ENCODE data around the gene LDLRAD4. TPM values are rescaled to one million over a fixed set of nuclear protein-coding genes. Genes with fewer than 3 reads are reported as not detected.

LDLRAD4 gene
- total RNA-seq, 1 donor = 50.9 TPM

DNA sequence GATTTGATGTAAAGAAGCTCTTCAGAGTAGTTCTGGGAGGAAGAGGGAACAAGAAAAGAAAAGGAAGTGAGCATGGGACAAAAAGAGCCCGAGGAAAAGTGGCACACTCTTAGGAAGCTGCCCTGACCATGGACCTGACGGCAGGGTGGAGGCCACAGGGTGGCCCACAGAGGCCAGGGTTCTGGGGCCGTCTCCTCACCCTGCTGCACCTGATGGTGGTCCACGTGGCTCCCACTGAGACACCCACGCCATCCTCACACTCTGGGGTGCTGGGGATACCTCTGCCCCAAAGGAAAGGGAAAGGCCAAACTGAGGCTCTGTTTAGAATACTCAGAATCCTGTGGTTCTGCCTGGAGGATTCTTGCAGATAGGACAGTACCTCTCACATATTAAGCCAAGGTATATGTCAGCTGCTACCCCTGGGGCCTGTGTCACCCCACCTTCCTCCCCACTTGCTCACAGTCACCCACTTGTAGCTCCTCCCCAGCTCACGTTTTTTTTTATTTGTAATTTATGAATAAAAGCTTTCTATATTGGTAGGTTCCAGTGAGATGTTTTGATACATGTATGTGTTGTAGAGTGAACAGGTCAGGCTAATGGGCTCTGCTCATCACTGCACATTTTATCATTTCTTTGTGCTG is 171.1 kb downstream of the LDLRAD4 start:
- no peaks in the 10 kb centered on the region for H3K27me3 ChIP-seq (ENCODE audit: insufficient read depth, low read length)
- H3K9me3 ChIP-seq (ENCODE audit: low read depth, low read length) = no peaks in the 10 kb centered on the region
- H3K4me1 ChIP-seq (ENCODE audit: insufficient read depth, low read length) = no peaks in the 10 kb centered on the region
- no peak overlapping the region for H3K4me3 ChIP-seq (ENCODE audit: low read length)

DNA sequence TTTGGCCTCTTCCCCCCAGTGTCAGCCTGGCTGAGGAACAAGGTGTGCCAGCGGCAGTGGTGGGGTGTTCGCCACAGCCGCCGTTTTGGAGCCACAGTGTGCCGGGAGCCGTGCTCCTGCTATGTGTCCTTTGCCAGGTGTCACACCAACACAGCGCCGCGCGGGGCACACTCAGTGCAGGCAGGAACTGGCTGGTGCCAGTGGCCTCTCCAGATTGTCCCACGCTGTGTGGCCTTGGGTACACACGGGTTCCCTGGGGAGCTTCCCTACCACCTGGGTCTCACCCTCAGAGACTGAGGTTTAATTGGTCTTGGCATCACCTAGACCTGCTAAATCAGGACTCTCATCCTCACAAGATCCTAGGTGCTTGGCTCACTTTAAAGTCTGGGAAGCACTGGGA is 171.6 kb downstream of the LDLRAD4 start:
- H3K4me1 ChIP-seq (ENCODE audit: insufficient read depth, low read length) = no peaks in the 10 kb centered on the region
- no peak overlapping the region for H3K4me3 ChIP-seq (ENCODE audit: low read length)
- H3K27me3 ChIP-seq (ENCODE audit: insufficient read depth, low read length) = no peaks in the 10 kb centered on the region
- H3K9me3 ChIP-seq (ENCODE audit: low read depth, low read length) = no peaks in the 10 kb centered on the region

DNA sequence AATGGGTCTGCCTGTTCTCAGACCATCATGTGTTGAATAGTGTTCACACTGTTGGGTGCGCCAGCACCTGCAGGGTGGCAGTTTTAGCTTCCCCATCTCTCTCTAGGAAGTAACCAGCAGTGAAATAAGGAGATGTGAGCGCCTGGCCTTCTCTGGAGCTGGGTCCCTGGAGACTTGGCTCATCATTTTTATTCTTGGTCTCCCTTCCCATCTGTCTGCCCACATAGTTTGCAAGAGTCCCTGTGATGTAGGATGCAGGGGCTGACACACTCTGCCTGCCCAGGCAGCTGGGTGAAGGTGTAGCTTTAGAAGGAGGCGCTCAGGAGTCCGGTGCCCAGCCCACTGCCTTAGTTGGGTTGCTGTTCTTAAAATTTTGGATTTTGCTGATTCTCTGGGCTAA is 172.2 kb downstream of the LDLRAD4 start:
- Histone ChIP-seq H3K9me3 (ENCODE audit: low read depth, low read length) (no peaks in the 10 kb centered on the region), H3K4me1 (ENCODE audit: insufficient read depth, low read length) (no peaks in the 10 kb centered on the region), H3K27me3 (ENCODE audit: insufficient read depth, low read length) (no peaks in the 10 kb centered on the region), H3K4me3 (ENCODE audit: low read length) (no peak overlapping the region)

DNA sequence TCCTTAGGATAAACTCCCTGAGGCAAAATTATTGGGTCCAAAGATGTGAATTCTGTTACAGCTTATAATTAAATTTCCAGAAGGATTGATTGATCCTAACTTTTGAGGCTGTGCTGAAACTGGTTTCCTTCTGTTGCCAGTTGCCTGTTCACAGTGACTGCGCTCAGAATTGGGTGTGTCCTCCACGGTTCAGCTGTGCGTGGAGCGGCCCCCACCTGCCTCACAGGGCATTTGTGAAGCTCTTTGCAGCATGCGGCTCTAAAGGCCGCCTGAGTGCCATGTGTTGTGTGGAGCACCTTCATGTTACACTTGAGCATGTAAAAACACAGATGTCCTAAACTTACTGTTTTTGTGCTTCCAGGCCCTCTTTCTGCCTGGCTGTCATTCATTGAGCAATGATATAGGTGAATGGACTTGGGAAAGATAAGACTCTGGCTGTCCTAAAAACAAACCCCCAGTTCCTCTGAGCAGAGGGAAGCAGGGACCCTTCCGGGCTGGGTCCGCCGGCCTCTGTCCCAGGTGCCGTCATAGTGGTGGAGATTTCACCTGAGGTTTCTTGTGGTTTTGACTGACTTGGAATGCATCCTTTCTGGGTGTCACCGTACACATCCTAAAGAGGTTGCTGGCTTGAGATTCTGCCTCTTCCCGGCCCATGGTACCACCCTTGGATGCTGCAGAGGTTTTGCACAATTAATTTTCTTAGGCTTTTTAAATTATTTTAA is 173.6 kb downstream of the LDLRAD4 start:
- Histone ChIP-seq H3K4me1 (ENCODE audit: insufficient read depth, low read length) (no peaks in the 10 kb centered on the region), H3K4me3 (ENCODE audit: low read length) (no peak overlapping the region), H3K9me3 (ENCODE audit: low read depth, low read length) (no peaks in the 10 kb centered on the region), H3K27me3 (ENCODE audit: insufficient read depth, low read length) (no peaks in the 10 kb centered on the region)

DNA sequence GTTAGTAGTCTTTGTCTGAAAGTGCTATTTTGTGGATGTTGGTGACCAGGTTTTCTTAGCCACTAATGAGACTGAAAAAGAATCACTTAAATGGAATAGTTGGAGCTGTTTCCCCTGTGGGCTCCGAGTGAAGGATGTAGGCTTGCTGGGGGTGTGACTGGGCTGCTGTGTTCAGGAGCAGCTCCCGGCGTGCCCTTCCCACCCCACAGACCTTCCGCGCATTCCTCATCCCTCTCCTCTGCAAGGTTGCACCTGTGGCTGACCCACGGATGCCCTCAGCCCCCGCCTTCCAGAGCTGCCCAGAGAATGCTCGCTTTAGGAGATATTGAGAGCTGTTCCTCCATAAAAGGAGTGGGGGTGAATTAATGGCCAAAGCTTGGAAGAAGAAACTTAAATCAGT is 174.3 kb downstream of the LDLRAD4 start:
- Histone ChIP-seq H3K4me1 (ENCODE audit: insufficient read depth, low read length) (no peaks in the 10 kb centered on the region), H3K9me3 (ENCODE audit: low read depth, low read length) (no peaks in the 10 kb centered on the region), H3K4me3 (ENCODE audit: low read length) (no peak overlapping the region), H3K27me3 (ENCODE audit: insufficient read depth, low read length) (no peaks in the 10 kb centered on the region)

DNA sequence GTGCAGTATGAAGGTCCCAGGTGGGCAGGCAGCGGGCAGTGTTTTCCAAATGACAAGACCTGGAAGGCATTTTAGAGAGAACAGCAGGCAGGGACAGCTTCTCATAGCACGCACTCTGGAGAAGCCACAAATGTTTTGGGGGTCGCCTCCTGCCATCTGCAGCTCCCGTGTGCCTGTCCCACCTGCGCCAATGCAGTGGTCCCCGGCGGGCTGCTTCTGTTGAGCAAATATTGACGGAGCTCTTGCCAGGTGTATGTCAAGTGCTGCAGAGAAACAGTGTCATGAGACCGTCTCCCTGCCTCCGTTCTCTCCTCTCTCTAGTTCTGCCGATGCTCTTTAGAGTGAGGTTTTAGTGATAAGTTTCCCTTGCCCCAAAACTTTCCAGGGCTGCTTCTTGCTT is 174.8 kb downstream of the LDLRAD4 start:
- Histone ChIP-seq H3K9me3 (ENCODE audit: low read depth, low read length) (no peaks in the 10 kb centered on the region), H3K27me3 (ENCODE audit: insufficient read depth, low read length) (no peaks in the 10 kb centered on the region), H3K4me1 (ENCODE audit: insufficient read depth, low read length) (no peaks in the 10 kb centered on the region), H3K4me3 (ENCODE audit: low read length) (no peak overlapping the region)

DNA sequence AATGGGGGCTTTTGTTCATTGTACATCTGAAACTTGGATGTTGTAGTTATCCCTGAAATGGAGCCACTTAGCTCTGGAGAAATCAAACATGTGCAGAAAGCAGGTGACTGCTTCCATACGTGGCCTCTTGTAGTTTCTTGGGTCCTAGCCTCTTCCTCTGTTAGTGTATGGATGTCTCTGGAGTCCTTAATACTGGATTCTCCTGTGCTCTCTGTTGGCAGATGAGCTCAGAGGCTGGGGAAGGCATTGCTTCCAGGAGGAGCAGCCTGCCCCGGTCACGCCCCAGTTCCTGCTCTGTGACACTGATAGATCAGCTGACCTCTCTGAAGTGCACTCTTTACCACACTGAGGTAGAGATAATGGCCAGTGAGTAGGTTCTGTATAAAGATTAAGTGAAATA is 176.2 kb downstream of the LDLRAD4 start:
- no peaks in the 10 kb centered on the region for H3K4me1 ChIP-seq (ENCODE audit: insufficient read depth, low read length)
- H3K4me3 ChIP-seq (ENCODE audit: low read length) = no peak overlapping the region
- H3K27me3 ChIP-seq (ENCODE audit: insufficient read depth, low read length) = no peaks in the 10 kb centered on the region
- H3K9me3 ChIP-seq (ENCODE audit: low read depth, low read length) = no peaks in the 10 kb centered on the region

DNA sequence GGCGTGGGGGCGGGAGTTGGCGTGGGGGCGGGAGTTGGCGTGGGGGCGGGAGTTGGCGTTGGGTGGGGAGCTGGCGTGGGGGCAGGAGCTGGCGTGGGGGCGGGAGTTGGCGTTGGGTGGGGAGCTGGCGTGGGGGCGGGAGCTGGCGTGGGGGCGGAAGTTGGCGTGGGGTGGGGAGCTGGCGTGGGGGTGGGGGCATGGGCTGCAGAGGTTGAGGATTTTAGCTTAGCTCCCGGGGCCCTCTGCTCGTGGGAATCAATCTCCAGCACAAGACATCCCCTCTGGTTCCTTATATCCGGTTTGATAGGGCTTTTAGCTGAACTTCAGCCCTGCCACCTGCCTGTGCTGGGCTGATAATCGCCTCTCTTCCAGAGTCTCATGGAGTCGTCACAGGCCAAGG is 177.0 kb downstream of the LDLRAD4 start:
- Histone ChIP-seq H3K4me3 (ENCODE audit: low read length) (no peak overlapping the region), H3K9me3 (ENCODE audit: low read depth, low read length) (no peaks in the 10 kb centered on the region), H3K4me1 (ENCODE audit: insufficient read depth, low read length) (no peaks in the 10 kb centered on the region), H3K27me3 (ENCODE audit: insufficient read depth, low read length) (no peaks in the 10 kb centered on the region)

DNA sequence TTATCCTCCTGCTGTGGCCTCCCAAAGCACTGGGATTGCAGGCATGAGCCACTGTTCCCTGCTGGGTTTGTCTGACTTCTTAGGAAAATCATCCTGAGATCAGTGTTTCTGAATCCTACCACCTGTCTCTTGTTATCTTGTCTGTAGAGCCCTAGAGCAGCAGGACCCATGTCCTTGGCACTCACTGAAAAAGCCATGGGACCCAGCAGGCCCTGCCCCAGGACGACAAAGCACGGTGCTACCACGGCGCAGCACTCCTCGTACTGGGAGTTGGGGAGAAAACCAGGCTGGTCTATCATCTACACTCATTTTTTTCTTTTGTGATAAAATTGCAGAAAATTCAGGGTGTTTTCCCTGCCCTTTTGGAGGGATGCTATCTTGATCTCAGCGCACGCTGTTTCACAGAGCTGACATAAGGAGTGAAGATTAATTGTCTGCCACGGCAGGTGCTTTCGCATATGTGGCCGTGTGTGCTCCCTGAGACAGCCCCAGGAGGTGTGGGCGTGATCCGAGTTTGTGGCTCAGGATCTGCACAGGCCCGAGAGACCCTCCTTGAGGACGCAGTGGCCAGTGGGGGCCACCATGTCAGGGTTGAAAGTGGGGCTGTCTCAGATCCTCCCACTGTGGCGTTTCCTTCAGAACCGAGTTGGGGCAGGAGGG is 179.1 kb downstream of the LDLRAD4 start:
- Histone ChIP-seq H3K9me3 (ENCODE audit: low read depth, low read length) (no peaks in the 10 kb centered on the region), H3K27me3 (ENCODE audit: insufficient read depth, low read length) (no peaks in the 10 kb centered on the region), H3K4me1 (ENCODE audit: insufficient read depth, low read length) (no peaks in the 10 kb centered on the region)

DNA sequence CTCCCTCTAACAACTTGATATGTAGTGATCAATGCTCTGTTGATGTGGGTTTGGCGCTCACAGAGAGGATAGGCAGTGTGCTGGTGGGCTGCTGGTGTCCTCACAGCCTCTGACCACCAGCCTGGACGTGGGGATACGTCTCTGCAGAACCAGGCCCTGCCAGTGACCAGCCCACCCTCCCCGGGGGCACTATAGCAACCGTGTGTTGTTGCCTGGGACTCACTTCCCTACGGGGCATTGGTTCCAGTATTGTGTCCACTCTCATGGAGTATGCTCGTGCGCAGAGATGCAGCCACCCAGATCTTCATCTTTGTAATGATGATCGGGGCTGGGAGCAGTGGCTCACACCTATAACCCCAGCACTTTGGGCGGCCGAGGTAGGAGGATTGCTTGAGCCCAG is 180.1 kb downstream of the LDLRAD4 start:
- no peaks in the 10 kb centered on the region for H3K9me3 ChIP-seq (ENCODE audit: low read depth, low read length)
- no peaks in the 10 kb centered on the region for H3K27me3 ChIP-seq (ENCODE audit: insufficient read depth, low read length)
- H3K4me1 ChIP-seq (ENCODE audit: insufficient read depth, low read length) = no peaks in the 10 kb centered on the region
- no peak overlapping the region for H3K4me3 ChIP-seq (ENCODE audit: low read length)

More for the DNA sequence above, 179.1 kb downstream of the LDLRAD4 start:
- no peak overlapping the region for H3K4me3 ChIP-seq (ENCODE audit: low read length)

DNA sequence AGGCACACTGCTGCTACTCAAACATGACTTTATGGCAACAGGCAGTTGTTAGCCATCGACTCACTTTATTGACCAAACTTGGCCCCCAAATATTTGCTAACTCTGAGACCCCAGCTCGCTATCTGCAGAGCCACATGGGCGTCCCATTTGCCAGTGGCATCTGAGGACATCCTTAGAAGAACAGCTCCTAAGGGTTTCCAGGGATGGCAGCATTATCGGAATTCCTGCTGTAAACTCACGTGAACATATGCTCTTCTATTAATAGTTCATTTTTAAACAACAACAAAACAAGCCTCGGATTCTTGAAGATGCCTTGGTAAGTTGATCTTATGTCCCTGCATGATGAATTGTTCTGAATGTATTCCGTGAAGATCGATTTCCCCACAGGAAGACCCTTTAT is 181.0 kb downstream of the LDLRAD4 start:
- H3K9me3 ChIP-seq (ENCODE audit: low read depth, low read length) = no peaks in the 10 kb centered on the region
- H3K4me1 ChIP-seq (ENCODE audit: insufficient read depth, low read length) = no peaks in the 10 kb centered on the region
- no peaks in the 10 kb centered on the region for H3K27me3 ChIP-seq (ENCODE audit: insufficient read depth, low read length)
- no peak overlapping the region for H3K4me3 ChIP-seq (ENCODE audit: low read length)

DNA sequence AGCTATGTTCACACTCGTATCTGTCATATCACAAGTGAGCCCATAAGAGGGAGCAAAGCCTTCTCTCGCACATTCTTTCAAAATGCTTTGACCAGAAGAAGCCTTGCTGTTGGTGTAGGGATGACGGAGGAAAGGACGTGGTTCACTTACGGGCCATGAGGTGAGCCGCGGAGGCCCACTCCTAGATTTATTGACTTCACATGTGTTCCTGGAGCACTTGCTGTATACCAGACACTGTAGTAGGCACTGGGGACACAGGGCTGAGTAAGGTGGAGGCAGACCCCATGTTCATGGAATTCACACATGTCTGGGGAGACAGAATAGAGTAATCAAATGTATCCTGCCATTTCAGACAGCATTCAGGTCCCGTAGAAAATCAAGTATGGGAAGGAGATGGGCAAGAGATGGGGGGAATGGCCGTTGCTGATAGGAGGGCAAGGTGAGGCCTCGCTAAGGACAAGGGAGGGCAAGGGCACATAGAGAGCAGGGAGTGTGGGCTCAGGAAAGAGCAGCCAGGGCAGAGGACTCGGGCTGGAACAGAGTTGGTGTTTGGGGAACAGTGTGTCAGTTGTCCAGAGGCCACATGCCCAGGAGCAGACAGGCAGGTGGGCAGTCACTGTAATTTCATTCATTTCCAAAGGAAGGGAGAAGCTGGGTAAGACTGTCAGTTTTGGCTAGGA is 182.2 kb downstream of the LDLRAD4 start:
- Histone ChIP-seq H3K27me3 (ENCODE audit: insufficient read depth, low read length) (no peaks in the 10 kb centered on the region), H3K4me1 (ENCODE audit: insufficient read depth, low read length) (no peaks in the 10 kb centered on the region), H3K4me3 (ENCODE audit: low read length) (no peak overlapping the region), H3K9me3 (ENCODE audit: low read depth, low read length) (no peaks in the 10 kb centered on the region)

DNA sequence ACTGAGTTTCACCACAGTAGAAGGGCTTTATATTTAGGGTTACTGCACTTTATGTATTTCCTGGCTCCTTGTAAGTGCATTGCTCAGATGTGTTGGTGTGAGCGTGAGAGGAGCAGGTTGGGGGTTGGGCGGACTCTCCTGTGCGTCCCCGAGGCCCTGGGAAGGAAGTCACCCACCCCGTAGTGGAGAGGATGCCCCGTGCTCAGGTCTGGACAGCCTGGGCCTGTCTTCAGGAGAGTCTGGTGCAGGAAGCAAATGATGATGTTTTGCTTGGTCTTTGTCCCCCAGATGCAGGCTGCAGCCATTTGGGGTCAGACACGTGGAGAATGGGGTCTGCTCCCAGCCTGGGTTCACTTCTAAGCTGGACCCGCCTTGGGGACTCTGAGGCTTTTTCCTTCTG is 182.8 kb downstream of the LDLRAD4 start:
- Histone ChIP-seq H3K4me1 (ENCODE audit: insufficient read depth, low read length) (no peaks in the 10 kb centered on the region), H3K27me3 (ENCODE audit: insufficient read depth, low read length) (no peaks in the 10 kb centered on the region), H3K4me3 (ENCODE audit: low read length) (no peak overlapping the region), H3K9me3 (ENCODE audit: low read depth, low read length) (no peaks in the 10 kb centered on the region)

DNA sequence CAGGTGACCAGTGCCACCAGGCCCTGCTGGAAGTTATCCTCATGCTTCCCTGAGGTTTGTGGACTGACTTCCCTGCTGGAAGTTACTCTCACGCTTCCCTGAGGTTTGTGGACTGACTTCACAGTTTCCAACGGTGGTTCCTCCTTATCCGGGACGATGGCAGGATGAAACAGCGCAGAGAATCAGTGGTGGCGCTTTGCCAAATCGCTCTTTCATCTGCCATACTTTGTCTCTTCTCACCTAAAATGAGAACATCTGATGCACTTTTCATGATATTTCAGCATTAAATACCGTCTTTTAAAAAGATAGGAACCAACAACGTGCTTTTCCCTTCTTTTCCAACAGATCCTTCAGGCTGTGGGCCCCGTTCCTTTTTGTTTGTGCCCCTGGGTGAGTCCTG is 183.3 kb downstream of the LDLRAD4 start:
- no peaks in the 10 kb centered on the region for H3K9me3 ChIP-seq (ENCODE audit: low read depth, low read length)
- no peak overlapping the region for H3K4me3 ChIP-seq (ENCODE audit: low read length)
- no peaks in the 10 kb centered on the region for H3K4me1 ChIP-seq (ENCODE audit: insufficient read depth, low read length)
- no peaks in the 10 kb centered on the region for H3K27me3 ChIP-seq (ENCODE audit: insufficient read depth, low read length)

DNA sequence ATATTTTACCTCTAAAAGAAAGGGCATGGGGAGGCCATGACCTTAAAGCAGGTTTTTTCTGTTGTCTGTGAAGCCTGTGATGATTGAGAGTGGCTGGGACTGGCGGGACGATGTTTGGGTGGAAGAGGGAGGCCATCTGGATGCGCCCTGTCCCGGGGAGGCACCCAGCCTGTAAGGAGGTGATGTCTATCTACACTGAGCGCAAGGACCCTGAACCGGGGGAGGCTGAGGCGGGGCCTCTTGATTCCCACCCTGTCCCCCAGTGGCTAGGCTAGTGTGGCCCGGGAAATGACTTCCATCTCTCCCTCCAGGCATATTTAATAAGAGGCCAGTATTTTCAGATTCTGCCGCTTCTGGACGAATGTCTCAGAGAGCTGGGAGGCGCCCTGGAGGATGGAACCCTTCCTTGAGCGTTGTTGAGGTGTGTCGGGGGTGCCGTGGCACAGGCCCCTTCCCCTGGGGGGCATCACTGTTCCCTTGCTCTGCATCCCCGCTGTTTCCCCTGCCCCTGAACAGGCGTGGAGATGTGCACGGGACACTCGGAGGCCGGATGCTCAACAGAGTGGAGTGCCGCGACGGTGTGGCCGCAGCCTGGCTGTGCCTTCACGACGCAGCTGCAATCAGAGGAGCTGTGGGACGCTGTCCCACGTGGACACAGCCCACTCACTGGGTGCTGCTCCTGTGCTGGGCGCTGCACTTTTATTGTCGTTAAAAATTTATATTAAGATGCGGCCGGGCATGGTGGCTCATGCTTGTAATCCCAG is 185.4 kb downstream of the LDLRAD4 start:
- no peak overlapping the region for H3K4me3 ChIP-seq (ENCODE audit: low read length)
- H3K9me3 ChIP-seq (ENCODE audit: low read depth, low read length) = no peaks in the 10 kb centered on the region
- H3K4me1 ChIP-seq (ENCODE audit: insufficient read depth, low read length) = no peaks in the 10 kb centered on the region
- no peaks in the 10 kb centered on the region for H3K27me3 ChIP-seq (ENCODE audit: insufficient read depth, low read length)

Data from mononuclear cell (primary cell).